Fibroblast of villous mesenchyme (primary cell): ENCODE data around the gene DHRS3. TPM values are rescaled to one million over a fixed set of nuclear protein-coding genes. Genes with fewer than 3 reads are reported as not detected.

Experiments
- DNase-seq: peaks from one replicate; pipeline ENCODE4 v3.0.0-alpha.2; 2010; ENCODE audit warnings: low read depth
- H3K4me3 ChIP-seq: 2 replicates; pipeline ENCODE4 v1.5.1; 2011; ENCODE audit warnings: low read depth, mild to moderate bottlenecking, low read length
- CTCF ChIP-seq: IDR thresholded peaks from 2 replicates; pipeline ENCODE4 v1.5.1; 2012; ENCODE audit warnings: low read depth, mild to moderate bottlenecking, low read length; ENCODE audit not compliant: insufficient read depth
- total RNA-seq: library from RNA; depleted of rRNA; stranded (reverse); fragments of >200 nt; gene quantifications from 2 replicates; pipeline ENCODE4 v1.2.3, GENCODE V29; 2012

DHRS3 gene
- total RNA-seq, 1 donor: 137 TPM

GRCh38 chr1:12562955-12563576, 54.9 kb downstream of the DHRS3 start:
- TF ChIP-seq CTCF: no peak
- no peak for DNase-seq
- no peak overlapping the region for H3K4me3 ChIP-seq

- no peak overlapping the region for H3K4me3 ChIP-seq
- TF ChIP-seq CTCF: no peak
- DNase-seq: no peak
These were observed 56.9 kb downstream of the DHRS3 start for GRCh38 chr1:12561121-12561520.

- DNase-seq: peak; percentile 28
- no peak for TF ChIP-seq CTCF
- H3K4me3 ChIP-seq: no peak overlapping the region
These were observed 60.8 kb downstream of the DHRS3 start for GRCh38 chr1:12556957-12557935.

GRCh38 chr1:12556368-12556930, 61.6 kb downstream of the DHRS3 start:
- H3K4me3 ChIP-seq: no peak overlapping the region
- peak; percentile 97 for DNase-seq
- TF ChIP-seq CTCF: no peak

- TF ChIP-seq CTCF: no peak
- DNase-seq: no peak
These were observed 62.3 kb downstream of the DHRS3 start for GRCh38 chr1:12555411-12556367.

More at GRCh38 chr1:12555411-12556367, 62.3 kb downstream of the DHRS3 start:
- H3K4me3 ChIP-seq: no peak overlapping the region
